ENCODE measurements around the gene CCDC51.

DNA sequence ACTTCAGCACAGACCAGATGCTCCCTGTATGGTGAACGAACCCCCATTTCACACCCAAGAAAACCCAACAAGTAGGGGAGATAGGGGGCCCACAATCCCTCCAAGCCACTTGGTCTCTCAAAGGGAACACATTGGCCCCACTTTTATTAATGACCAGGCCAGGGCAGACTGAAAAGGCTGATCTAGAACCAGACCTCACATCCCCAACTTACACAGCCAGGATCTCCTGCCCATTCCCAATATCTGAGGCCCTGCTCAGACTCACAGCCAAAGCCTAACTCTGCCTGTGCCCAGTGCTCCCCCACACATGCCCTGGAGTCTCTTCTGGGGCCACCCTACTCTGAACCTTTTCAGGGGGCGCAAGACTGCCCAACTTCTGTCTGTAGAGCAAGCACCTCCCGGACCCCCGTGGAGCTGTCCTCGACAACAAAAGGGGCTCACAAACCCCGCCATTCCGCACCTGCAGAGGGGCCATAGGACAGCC, 11.8 kb downstream of the CCDC51 start:
- TF ChIP-seq, protein P1, sequence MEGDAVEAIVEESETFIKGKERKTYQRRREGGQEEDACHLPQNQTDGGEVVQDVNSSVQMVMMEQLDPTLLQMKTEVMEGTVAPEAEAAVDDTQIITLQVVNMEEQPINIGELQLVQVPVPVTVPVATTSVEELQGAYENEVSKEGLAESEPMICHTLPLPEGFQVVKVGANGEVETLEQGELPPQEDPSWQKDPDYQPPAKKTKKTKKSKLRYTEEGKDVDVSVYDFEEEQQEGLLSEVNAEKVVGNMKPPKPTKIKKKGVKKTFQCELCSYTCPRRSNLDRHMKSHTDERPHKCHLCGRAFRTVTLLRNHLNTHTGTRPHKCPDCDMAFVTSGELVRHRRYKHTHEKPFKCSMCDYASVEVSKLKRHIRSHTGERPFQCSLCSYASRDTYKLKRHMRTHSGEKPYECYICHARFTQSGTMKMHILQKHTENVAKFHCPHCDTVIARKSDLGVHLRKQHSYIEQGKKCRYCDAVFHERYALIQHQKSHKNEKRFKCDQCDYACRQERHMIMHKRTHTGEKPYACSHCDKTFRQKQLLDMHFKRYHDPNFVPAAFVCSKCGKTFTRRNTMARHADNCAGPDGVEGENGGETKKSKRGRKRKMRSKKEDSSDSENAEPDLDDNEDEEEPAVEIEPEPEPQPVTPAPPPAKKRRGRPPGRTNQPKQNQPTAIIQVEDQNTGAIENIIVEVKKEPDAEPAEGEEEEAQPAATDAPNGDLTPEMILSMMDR (IDR thresholded peaks at IDR 0.05): no peak
- no peak for TF ChIP-seq EZH2 (IDR thresholded peaks at IDR 0.05; ENCODE audit: borderline replicate concordance, insufficient read depth, low read depth, low read length, poor library complexity, severe bottlenecking)

Data from B cell (primary cell).